Fibroblast of upper back skin (primary cell): ENCODE results near the gene MYO9A.

ENCODE experiments used
- DNase-seq: peaks from one replicate; pipeline ENCODE4 v3.0.0-alpha.2; 2013

Gene MYO9A, protein sequence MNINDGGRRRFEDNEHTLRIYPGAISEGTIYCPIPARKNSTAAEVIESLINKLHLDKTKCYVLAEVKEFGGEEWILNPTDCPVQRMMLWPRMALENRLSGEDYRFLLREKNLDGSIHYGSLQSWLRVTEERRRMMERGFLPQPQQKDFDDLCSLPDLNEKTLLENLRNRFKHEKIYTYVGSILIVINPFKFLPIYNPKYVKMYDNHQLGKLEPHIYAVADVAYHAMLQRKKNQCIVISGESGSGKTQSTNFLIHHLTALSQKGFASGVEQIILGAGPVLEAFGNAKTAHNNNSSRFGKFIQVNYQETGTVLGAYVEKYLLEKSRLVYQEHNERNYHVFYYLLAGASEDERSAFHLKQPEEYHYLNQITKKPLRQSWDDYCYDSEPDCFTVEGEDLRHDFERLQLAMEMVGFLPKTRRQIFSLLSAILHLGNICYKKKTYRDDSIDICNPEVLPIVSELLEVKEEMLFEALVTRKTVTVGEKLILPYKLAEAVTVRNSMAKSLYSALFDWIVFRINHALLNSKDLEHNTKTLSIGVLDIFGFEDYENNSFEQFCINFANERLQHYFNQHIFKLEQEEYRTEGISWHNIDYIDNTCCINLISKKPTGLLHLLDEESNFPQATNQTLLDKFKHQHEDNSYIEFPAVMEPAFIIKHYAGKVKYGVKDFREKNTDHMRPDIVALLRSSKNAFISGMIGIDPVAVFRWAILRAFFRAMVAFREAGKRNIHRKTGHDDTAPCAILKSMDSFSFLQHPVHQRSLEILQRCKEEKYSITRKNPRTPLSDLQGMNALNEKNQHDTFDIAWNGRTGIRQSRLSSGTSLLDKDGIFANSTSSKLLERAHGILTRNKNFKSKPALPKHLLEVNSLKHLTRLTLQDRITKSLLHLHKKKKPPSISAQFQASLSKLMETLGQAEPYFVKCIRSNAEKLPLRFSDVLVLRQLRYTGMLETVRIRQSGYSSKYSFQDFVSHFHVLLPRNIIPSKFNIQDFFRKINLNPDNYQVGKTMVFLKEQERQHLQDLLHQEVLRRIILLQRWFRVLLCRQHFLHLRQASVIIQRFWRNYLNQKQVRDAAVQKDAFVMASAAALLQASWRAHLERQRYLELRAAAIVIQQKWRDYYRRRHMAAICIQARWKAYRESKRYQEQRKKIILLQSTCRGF (N-terminal part only)

DNA sequence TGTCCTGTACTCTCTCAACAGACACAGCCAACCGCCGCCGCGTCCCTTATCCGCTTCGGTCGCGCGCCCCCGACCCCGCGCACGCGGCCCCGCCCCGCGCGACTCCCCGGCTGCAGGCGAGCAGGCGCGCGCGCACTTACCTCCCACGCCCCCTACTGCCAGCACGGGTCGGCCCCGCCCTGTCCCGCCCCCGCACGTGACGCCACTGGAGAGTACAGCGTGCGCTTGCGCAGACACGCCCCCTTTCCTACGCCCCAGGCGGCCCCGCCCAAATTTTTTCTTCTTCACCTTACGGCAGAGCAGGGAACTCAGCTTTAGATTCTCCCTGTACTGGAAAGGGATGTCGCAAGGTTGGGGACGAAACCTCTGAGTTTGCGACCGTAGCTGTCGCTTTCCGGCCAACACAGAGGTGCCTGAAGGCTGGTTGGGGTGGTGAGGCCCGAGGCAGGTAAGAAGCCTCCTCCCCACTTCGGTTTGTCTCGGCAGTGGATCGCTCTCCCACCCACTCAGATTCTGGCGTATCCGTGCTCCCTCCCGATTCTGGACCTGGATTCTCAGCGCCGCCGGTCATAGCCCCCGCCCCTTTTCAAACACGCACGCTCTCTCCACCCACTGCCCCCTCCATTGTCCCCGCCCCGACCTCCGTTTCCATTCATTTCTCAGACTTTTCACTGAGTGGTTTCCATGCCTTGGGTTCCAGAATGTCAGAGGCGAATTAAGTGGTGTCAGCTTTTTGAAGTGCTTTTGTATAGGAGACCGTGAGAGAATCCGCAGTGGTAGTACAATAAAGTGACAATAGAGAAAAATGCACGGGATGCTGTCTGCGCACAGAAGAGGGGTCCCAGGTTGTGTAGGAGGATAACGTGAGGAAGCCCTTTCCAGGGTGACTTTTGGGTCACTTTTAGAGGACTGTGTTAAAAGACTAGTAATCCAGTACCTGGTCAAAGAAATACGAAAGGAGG is at the start of gene MYO9A, which contains the start of gene SENP8:
MYO9A (minus strand) TSS at position 134 of the 962 bp plus-strand sequence. CDS start 71,587 bp downstream, outside the sequence.
SENP8 (plus strand) TSS at position 387 of the 962 bp plus-strand sequence. CDS start 21,221 bp downstream, outside the sequence.
- peak; percentile 98 for DNase-seq

DNA sequence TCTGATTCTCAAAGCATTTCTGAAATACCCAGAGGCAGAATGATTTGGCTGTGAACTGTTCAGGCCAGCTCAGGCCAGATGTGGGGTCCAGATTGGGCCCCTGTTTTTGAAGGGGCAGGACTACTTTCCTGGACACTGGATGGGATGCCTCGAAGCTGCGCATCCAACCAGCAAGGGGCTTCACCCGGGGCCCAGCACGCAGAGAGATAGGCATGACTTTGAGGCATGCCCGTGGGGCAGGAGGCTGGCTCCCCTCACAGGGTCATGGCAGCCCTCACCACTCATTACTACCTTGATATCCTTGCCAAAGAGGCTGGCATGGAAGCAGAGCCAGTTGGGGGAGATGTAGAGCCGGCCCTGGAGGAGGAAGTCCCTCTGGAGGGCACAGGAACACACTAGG is 49.5 kb upstream of the MYO9A start:
- no peak for DNase-seq

DNA sequence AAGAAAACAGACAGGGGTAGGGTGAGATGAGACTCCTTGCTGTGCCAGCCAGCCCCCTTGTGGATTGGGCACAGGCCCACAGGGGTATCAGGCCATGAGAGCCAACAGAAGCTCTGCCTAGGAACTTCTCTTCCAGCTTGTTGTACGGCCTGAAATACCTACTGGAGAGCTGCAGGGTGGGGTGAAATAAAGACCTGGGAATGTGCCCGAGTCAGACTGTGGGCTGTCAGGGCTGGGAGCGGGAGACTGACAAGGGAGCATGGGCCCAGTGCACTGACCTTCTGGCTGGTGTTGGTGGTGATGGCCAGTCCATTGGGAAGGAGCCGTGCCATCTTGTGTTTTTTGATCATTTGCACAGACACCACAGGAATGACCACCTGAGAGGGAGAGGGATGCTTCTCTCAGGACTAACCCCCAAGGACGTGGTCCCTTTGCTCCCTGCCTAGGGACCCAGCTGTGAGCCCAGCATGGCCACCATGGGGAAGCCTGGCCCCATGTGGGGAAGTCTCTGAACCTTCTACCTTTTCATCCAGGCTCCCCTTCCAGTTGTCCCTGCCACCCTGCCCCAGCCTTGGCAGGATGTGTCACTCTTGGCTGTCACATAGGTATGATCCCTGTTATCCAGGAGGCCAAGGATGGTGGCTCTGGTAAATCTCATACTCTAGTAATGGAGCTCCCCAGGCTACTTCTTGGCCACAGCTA is 48.9 kb upstream of the MYO9A start:
- DNase-seq, result no peak

DNA sequence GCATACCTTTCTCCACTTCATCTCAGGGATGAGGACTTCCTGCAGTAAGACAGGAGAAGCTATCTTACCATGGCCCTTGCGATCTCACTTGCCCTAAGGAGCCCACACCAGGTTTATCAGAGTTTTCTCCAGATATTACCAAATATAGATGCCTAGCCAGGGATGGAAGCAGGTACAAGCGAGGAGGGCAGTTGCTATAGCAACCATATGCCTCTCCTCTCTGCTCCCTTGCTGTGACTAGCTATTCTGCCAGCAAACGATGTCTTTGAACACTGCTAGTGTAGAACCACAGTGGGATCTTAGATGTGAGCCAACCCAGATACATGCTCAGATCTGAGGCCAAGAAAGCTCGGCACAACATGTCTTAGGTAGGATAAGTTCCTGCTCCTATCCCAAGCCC is 45.8 kb upstream of the MYO9A start:
- DNase-seq, result no peak

DNA sequence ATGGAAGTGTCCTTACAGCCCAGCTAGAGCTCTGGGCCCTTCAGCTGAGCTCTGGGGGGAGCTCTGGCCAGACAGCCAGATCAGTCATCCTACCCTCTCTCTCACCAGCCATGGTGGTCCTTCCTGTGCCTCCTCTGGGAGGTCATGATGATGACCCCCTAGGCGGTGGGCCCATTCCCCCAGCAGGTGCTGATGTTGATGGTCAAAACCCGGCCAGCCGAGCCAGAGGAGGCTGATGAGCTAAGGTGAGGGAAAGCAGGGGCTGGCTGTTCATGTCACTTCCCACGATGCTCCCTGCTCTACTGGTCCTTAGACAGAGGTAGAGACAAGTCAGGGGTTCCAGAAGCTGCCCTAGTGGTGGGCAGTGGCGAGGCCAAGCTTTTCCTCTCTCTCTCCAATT is 44.6 kb upstream of the MYO9A start:
- no peak for DNase-seq

DNA sequence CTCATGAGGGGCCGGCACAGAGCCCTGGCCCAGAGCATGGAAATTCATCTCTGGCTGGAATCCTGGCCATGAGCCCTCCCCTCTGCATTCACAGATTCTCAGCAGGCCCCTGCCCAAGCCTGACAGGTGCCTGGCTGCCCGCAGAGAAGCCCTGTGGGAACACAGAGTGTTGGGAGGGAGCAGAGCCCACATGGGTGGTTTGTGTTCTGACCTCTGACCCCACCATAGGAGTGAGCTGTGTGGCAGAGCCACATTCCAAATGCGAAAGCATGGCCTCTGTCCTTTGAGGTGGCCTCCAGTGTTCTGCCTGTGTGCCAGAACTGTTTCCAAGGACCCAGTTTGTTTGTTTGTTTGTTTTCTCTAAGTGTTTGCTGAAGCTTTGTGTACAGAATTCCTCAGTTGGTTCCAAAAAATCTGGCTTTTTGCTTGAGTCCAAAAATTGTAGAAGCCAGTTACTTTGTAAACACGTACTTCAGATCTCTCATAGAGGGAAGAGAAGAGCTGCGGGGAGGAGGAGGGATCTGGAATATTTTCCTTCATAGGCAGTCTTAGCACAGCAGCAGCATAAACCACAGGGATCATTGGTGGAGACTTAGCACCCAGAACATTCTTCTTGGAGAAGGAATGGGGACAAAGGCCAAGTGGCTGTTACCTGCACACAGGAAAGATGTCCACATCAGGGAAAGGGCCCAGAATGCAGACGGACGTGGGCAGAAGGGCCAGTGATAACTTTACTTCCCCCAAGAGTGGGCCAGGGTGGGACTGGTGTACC is 43.6 kb upstream of the MYO9A start:
- no peak for DNase-seq

DNA sequence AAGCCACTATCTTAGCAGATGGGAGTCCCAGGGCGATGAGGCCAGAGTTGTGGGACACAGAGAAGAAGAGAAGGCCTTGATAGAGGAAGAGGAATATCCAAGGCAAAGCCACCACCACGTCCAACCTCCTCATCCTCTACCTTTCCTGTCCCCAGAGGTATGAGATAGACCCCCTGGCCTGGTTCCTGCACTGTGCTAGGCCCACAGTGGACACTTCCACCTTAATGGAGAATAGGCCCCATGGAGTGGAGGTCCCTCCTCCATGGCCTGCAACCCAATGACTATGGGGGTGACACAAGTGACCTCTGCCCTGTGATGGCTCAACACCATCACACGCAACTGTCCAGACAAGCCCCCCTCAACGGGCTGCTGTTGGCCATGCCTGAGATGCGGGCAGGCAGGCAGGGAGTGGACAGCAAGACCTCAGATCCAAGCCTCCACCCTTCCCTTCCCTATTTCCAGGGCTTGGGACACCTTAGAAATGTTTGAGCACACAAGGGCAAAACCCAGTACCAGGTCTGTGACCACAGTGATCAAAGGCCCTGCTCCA is 42.8 kb upstream of the MYO9A start:
- DNase-seq, result no peak

DNA sequence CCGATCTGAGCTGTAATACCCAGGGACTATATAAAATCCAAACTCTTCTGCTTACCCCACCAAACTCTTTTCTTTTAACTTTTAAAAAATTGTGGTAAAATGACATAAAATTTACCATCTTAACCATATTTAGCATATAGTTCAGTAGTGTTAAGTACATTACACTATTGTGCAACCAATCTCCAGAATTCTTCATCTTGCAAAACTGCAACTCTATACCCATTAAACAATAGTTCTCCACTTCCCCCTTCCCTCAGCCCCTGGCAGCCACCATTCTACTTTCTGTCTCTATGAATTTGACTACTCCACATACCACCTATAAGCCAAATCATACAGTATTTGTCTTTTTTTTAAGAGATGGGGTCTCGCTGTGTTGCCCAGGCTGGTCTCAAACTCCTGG is 39.0 kb upstream of the MYO9A start:
- DNase-seq, result no peak

DNA sequence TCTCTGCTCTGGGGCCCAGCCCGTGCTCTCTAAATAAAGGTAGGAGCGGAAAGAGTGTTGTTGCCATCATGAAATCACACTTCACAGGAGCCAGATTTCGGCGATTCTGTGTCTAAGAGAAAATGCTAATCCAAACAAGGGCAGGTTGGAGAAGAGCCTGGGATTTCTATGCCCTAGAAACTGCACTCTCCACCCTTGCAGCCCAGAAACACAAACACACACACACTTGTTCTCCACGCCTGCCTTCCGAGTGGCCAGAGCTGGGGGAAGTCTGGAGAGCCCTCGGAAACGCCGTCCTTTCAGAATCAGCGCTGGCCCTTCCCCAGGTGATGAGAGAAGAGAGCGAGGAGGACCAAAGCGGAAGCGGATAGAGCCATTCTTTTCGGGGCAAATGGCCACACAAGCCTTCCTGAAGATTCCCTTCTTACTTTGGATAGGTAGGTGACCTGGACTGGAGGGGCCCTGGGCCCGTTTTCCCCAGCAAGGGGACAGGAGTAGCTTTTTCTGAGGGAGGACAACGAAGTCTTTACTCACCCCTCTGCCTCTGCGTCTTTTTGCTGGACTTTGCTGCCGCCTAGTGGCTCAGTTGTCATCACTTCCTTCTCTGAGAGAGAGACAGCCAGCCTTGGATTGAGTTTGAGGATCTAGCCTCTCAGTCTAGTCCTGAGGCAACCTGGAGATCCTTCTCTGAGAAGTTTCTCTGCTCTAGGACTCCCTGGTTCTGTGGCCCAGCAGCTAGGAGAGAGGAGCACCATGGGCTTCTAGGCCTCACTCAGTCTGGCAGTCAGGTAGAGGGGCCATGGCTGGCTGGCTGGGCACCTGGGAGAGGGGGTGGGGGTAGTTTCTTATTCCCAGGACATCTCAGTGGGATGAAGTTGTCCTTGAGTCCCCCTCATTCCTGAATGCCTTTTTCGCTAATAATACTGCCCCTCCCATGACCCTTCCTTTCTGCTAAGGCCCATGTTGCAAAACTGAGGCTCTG is 38.0 kb upstream of the MYO9A start:
- DNase-seq, result peak; percentile 82

DNA sequence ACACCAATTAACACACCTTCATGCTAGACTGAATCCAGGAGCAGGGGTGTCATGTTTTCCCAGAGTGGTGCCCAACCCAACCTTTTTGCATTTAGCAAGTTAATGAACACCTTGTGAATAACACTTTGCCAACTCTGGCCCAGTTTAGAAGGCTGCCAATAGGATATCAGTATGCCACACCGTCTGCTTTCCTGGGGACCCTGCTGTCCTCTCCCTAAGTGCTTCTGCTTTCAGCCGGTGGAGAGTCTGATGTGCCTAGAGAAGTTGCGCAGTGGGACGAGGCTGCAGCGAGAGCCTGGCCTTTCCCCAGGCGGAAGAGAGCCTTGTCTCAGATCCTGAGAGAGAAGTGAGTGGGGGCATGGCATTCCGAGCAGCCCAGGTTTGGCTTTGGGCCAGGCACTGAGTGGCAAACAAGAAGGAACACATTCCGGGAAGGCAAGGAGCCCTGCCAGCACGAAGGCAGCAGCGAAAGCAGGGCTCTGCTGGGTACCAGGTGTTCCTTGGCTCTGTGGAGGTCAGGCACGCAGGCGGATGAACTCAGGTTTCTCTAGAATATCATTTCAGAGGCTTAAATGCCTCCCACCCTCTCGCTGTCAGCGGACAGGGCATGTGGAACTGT is 37.2 kb upstream of the MYO9A start:
- peak; percentile 24 for DNase-seq

DNA sequence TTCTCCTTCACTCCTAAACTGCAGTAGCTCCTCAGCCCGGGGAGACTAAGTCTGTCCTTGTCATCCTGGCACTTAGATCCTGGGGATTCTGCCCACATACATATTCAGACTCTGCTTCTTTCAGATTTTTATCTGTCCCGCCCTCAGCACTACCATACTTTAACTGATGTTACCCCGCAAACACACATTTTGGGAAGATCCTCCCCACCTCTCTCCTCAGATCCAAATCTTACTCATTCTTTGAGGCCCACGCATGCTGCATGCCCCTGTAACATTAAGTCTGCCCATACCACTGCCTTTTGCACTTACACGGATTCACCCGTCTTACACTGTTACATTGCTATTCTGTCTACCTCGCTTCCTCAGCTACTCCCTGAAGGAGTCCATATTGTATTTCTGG is 36.4 kb upstream of the MYO9A start:
- DNase-seq, result no peak

DNA sequence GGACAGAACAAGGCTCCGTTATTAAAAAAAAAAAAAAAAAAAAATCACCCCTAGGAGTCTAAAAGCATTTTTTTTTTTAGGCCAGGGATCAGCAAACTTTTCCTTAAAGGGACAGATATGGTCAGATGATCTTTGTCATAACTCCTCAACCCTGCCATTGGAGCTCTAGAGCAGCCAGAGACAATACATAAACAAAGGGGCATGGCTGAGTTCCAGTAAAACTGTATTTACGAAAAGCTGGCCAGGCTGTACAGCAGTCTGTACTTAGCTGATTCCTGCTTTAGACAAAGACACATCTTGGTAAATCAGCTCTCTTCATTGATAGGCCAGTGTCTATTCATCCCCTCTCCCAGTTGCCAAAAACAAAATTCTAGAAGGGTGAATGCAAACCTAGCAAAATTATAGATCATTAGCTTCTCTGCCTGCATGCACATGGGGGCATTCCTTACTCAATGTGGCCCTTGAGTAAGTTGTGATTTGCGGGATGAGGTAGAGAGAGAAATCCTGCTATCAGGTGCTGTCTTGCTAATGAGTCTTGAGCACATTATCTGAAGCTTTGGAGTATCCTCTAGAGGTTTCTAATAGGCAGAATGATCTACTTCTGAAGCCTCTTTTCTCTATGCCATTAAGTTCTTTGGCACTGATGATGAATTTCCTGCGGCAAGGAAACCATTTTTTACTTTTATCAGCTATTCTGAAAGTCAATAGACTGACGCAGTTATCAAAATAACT is 35.5 kb upstream of the MYO9A start:
- no peak for DNase-seq

DNA sequence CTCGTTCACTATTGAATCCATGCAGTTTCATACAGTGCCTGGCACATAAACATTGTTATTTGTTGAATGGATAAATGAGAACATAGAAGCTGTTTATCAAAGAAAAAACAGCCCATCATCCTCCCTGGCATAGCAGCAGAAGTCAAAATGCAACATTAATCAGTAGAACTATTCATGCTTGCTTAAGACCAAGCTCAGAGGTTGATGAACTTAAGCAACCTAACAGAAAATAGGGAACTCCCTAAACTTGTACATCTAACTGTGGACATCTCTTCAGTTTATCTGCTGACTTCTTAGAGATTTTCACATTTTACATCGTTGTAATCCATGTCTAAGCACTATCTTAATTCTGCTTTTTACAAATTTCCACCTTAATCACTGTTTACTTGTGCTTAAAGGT is 29.5 kb upstream of the MYO9A start:
- DNase-seq, result no peak

DNA sequence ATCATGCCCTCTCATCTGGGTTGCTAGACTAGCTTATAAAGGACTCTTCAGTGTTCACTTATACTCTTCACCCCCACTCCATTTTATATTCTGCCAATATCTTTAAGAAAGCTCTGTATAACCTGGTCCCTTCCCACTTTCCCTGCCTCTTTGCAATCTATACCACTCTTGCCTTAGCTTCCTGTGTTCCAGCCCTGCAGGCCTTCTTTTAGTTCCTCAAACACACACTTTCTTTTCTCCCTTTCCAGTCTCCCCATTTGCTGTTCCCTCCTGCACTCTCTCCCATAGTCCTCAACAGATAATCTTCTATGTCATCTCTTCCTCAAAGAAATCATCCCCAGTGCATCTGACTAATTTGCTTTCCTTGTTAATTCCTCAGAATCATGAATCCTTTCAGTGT is 29.0 kb upstream of the MYO9A start:
- no peak for DNase-seq

DNA sequence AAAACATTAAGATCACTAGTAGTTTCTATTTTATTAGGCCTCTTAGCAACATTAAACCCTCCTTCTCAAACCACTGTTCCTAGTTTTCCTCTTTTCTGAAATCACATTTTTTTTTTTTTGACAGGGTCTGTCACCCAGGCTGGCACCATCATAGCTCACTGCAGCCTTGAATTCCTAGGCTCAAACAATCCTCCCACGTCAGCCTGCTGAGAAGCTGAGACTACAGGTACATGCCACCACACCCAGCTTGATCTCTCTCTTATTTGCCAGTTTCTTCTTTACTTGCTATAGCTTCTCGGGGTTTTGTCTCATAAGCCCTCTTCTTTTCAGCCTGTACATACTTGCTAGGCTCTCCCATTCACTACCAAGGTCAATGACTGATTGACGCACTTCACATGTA is 28.3 kb upstream of the MYO9A start:
- no peak for DNase-seq

DNA sequence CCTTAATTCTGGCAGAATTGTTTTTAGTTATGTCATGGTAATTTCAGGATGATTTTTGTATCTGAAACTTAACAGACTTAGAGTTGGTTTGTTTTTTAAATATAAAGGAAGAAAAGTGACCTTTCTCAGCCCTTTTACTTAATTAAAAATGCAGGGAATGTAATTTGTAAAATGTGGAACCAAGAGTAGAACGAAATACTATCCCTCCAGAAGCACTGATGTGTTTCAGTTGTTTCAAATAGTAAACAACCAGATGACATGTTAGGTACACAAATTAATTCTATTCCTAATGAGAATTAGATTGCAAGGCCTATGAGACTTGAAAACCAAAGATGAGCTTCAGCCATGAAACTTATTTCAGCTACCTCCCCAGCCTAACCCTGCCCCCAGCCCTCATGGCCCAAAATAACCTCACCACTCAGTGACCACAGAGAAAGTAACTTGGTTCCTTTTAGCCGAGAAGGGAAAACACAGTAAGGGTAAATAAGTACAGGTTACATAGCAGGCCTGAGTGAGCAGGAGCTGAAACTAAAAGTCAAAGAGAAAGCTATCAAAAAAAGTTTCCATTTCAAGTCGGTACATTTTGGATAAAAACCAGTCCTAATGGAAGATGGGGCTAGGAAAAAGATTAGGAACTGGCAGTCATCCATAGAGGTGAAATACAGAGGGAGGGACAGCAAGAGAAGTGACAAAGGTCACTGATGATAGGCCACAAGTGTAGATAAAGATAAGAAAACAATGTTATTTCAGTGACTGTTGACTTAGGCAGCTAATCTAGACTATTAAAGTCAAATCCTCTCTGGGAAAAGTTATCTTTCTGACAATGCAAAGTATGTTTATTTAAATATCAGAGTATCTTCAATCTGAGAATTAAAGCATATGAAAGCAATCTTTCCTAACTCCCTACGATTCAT is 23.5 kb upstream of the MYO9A start:
- no peak for DNase-seq

DNA sequence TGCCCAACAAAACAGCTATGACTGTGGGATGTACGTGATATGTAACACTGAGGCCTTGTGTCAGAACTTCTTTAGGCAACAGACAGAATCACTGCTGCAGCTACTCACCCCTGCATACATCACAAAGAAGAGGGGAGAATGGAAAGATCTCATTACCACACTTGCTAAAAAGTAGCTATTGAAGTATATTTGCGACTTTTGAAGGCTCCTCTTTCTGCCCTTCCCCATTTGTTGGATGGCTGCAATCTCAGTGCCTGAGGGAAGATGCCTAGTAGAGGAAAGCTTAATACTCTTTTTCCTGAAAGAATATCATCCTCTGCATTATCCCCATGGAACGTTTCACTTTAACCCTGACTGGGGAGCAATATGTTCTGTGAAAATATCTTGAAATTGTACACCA is 22.1 kb upstream of the MYO9A start:
- no peak for DNase-seq
